Fibroblast of lung (primary cell): ENCODE measurements around the gene COL18A1.

Experiments
- EZH2 ChIP-seq: IDR thresholded peaks from 2 replicates; pipeline ENCODE4 v1.5.1; 2012; ENCODE audit warnings: low read length, control low read depth, mild to moderate bottlenecking; ENCODE audit errors: missing control alignments
- TF ChIP-seq, protein P1 (sequence below), 2 donors: IDR thresholded peaks in 1 of 2; conservative IDR thresholded peaks in 1 of 2; 1 replicate in 1 of 2; 2 replicates in 1 of 2; pipeline ENCODE4 v1.5.1; 2011 to 2012; ENCODE audit warnings: low read length in 2 of 2, control low read depth in 1 of 2, inconsistent platforms in 1 of 2, low read depth in 1 of 2, mild to moderate bottlenecking in 1 of 2

DNA sequence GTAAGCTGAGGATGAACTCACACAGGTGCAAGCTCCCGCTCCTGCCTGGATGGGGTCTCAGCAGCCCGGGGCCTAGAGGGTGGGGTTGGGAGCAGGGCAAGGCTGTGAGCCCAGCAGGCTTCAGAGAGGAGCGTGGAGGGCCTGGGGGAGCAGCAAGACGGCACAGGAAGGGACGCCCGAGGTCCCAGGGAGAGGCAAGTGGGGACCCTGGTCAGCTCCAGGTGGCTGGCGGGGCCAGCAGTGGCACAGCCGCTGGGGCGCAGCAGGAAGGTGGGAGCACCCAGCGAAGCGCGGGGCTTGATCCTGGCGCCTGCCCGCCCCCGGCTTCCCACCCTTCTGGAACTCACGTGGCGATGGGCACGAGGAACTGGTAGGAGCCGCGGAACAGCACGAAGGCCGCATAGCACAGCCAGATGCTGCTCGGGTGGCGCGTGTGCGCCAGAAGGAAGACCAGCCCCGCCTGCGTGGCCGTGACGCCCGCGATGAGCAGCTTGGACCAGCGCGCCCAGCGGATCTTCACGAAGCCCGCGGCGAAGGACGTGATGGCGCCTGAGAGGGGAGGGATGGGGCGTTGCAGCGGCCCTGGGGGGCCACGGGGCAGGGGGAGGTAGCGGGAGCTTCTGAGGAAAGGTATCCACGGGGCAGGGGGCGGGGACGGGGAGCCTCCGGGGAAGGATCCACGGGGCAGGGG lies 125.6 kb downstream of the COL18A1 start:
- TF ChIP-seq, protein P1, sequence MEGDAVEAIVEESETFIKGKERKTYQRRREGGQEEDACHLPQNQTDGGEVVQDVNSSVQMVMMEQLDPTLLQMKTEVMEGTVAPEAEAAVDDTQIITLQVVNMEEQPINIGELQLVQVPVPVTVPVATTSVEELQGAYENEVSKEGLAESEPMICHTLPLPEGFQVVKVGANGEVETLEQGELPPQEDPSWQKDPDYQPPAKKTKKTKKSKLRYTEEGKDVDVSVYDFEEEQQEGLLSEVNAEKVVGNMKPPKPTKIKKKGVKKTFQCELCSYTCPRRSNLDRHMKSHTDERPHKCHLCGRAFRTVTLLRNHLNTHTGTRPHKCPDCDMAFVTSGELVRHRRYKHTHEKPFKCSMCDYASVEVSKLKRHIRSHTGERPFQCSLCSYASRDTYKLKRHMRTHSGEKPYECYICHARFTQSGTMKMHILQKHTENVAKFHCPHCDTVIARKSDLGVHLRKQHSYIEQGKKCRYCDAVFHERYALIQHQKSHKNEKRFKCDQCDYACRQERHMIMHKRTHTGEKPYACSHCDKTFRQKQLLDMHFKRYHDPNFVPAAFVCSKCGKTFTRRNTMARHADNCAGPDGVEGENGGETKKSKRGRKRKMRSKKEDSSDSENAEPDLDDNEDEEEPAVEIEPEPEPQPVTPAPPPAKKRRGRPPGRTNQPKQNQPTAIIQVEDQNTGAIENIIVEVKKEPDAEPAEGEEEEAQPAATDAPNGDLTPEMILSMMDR (conservative IDR thresholded peaks at IDR 0.05 in 1 of 2, IDR thresholded peaks at IDR 0.05 in 1 of 2; ENCODE audit: low read depth in 1 of 2, low read length in 2 of 2): no peak
- no peak for TF ChIP-seq EZH2
